Endothelial cell of umbilical vein (primary cell): ENCODE data around the gene CHMP1B. TPM values are rescaled to one million over a fixed set of nuclear protein-coding genes. Genes with fewer than 3 reads are reported as not detected.

Experiments used
- BruUV-seq: library from RNA; stranded (reverse); fragments of 400-500 nt; replicated peaks from 2 replicates; lab custom pipeline; 2021; lab: Mats Ljungman, UMichigan
- CTCF ChIA-PET: fragments of 300-600, 350-600 bp; sonication (Branson Sonifier 250); formaldehyde crosslinking; loops from one replicate; lab custom pipeline; 2021; ENCODE audit warnings: antibody characterized with exemption, inconsistent platforms; lab: Charles Lee
- POLR2A ChIA-PET: fragments of 300-600, 350-600 bp; sonication (Branson Sonifier 250); formaldehyde crosslinking; loops from one replicate; lab custom pipeline; 2021; ENCODE audit warnings: antibody characterized with exemption, inconsistent platforms; lab: Charles Lee
- DNase-seq: peaks from one replicate; pipeline ENCODE4 v3.0.0-alpha.2; 2011; ENCODE audit warnings: low read depth, low spot score
- FAIRE-seq: peaks from 2 replicates; lab custom pipeline; 2011; peaks lifted over from hg19 to GRCh38; lab: Jason Lieb, UNC
- H2AFZ ChIP-seq: 2 replicates; pipeline ENCODE4 v1.6.0; 2012; ENCODE audit warnings: low read depth, low read length, control low read depth, inconsistent platforms
- H3K27ac ChIP-seq: 2 replicates; pipeline ENCODE4 v1.5.1; 2011; ENCODE audit warnings: low read depth, mild to moderate bottlenecking, control low read depth, low read length, moderate library complexity; ENCODE audit not compliant: insufficient read depth
- H3K27me3 ChIP-seq, 2 experiments: 2 replicates each; pipeline versions ENCODE4 v1.6.0 to v1.6.1; 2011; ENCODE audit warnings: low read length in 2 of 2, mixed read lengths in 1 of 2; ENCODE audit not compliant: control insufficient read depth in 2 of 2, insufficient read depth in 2 of 2
- H3K36me3 ChIP-seq, 2 experiments: 2 replicates in 1 of 2; 3 replicates in 1 of 2; pipeline ENCODE4 v1.5.1; 2011; ENCODE audit warnings: low read length in 2 of 2, mild to moderate bottlenecking in 1 of 2, moderate library complexity in 1 of 2; ENCODE audit not compliant: control insufficient read depth in 2 of 2, insufficient read depth in 2 of 2; ENCODE audit errors: extremely low read depth in 1 of 2
- H3K4me1 ChIP-seq: 3 replicates; pipeline ENCODE4 v1.5.1; 2011; ENCODE audit warnings: mild to moderate bottlenecking, low read length; ENCODE audit not compliant: control insufficient read depth, insufficient read depth; ENCODE audit errors: extremely low read depth
- H3K4me2 ChIP-seq: 2 replicates; pipeline ENCODE4 v1.6.1; 2011; ENCODE audit warnings: low read length, control low read depth, mixed read lengths; ENCODE audit not compliant: insufficient read depth
- H3K4me3 ChIP-seq, 3 experiments: fragments of 200-600 bp in 1 of 3; sonication (generic), shearing (Covaris generic) in 1 of 3; replicated peaks in 1 of 3; 2 replicates each; pipeline ENCODE4 v1.5.1; 2011 to 2016; ENCODE audit warnings: control low read depth in 3 of 3, low read length in 3 of 3, mild to moderate bottlenecking in 2 of 3, inconsistent platforms in 1 of 3, low read depth in 1 of 3, moderate library complexity in 1 of 3; ENCODE audit not compliant: insufficient read depth in 1 of 3
- H3K79me2 ChIP-seq: 2 replicates; pipeline ENCODE4 v1.6.0; 2012; ENCODE audit warnings: low read length, inconsistent platforms; ENCODE audit not compliant: control insufficient read depth, insufficient read depth
- H3K9ac ChIP-seq: replicated peaks from 2 replicates; pipeline ENCODE3; 2011; ENCODE audit warnings: low read length, control low read depth; ENCODE audit not compliant: insufficient read depth; ENCODE audit errors: extremely low read depth
- H3K9me1 ChIP-seq: replicated peaks from 3 replicates; pipeline ENCODE4 v1.6.0; 2011; ENCODE audit warnings: mild to moderate bottlenecking, low read length; ENCODE audit not compliant: control insufficient read depth, insufficient read depth; ENCODE audit errors: extremely low read depth
- H3K9me3 ChIP-seq: replicated peaks from 2 replicates; pipeline ENCODE4 v1.5.1; 2012; ENCODE audit warnings: low read length, inconsistent platforms; ENCODE audit not compliant: control insufficient read depth, insufficient read depth
- H4K20me1 ChIP-seq: replicated peaks from 2 replicates; pipeline ENCODE3; 2011; ENCODE audit warnings: mild to moderate bottlenecking, low read length; ENCODE audit not compliant: control insufficient read depth, insufficient read depth; ENCODE audit errors: extremely low read depth
- CTCF ChIP-seq, 2 donors: IDR thresholded peaks; 1 replicate in 1 of 2; 2 replicates in 1 of 2; pipeline ENCODE4 v1.5.1; 2011; ENCODE audit warnings: low read length in 2 of 2, mild to moderate bottlenecking in 2 of 2, moderate library complexity in 2 of 2, control low read depth in 1 of 2, inconsistent platforms in 1 of 2, low read depth in 1 of 2; ENCODE audit not compliant: insufficient read depth in 1 of 2; ENCODE audit errors: extremely low read depth in 1 of 2
- EZH2 ChIP-seq: IDR thresholded peaks from 2 replicates; pipeline ENCODE4 v1.6.1; 2012; ENCODE audit warnings: borderline replicate concordance, low read depth, mild to moderate bottlenecking, moderate library complexity, low read length, inconsistent platforms; ENCODE audit not compliant: severe bottlenecking
- FOS ChIP-seq: IDR thresholded peaks from 2 replicates; pipeline ENCODE4 v1.6.1; 2011; ENCODE audit warnings: mild to moderate bottlenecking, low read length, moderate library complexity, borderline replicate concordance; ENCODE audit not compliant: insufficient read depth
- GATA2 ChIP-seq: IDR thresholded peaks from 2 replicates; pipeline ENCODE4 v1.7.0; 2011; ENCODE audit warnings: low read depth, mild to moderate bottlenecking, moderate library complexity, mixed read lengths, low read length; ENCODE audit not compliant: insufficient read length, insufficient read depth
- JUN ChIP-seq: IDR thresholded peaks from 2 replicates; pipeline ENCODE4 v1.6.1; 2011; ENCODE audit warnings: borderline replicate concordance, low read depth; ENCODE audit not compliant: insufficient read length, insufficient read depth
- MAX ChIP-seq: IDR thresholded peaks from 2 replicates; pipeline ENCODE4 v1.6.1; 2011; ENCODE audit not compliant: insufficient read depth, insufficient read length
- MYC ChIP-seq: IDR thresholded peaks from one replicate; pipeline ENCODE4 v1.6.1; 2011; ENCODE audit warnings: mild to moderate bottlenecking, low read depth, low read length
- POLR2A ChIP-seq: IDR thresholded peaks from 2 replicates; pipeline ENCODE4 v1.6.1; 2012; ENCODE audit warnings: low read depth, mild to moderate bottlenecking, control low read depth, low read length
- POLR2AphosphoS5 ChIP-seq: IDR thresholded peaks from 2 replicates; pipeline ENCODE4 v1.6.1; 2012; ENCODE audit warnings: low read depth, mild to moderate bottlenecking, control low read depth, low read length, moderate library complexity; ENCODE audit not compliant: insufficient read depth
- dilution Hi-C: fragments of 300-500 bp; cut with MboI; formaldehyde crosslinking; loops from one replicate; pipeline ENCODE4 v1.15.0; 2019; ENCODE audit warnings: low sequenced_read_pairs; ENCODE audit not compliant: extremely low pct_ligation_motif_present
- intact Hi-C: fragments of 100-400 bp; cut with micrococcal nuclease; formaldehyde crosslinking; loops from one replicate; pipeline ENCODE4 v1.10.0; 2022
- polyA plus RNA-seq, 4 experiments: library from polyadenylated mRNA; depleted of rRNA in 3 of 4; stranded (reverse) in 3 of 4; unstranded in 1 of 4; fragments of >200 nt; gene quantifications; 2 replicates each; pipeline versions ENCODE4 v1.2.1 to v1.2.3, GENCODE V29; 2011 to 2012; ENCODE audit warnings: missing spikeins in 1 of 4
- total RNA-seq: library from RNA; stranded (reverse); gene quantifications from 2 replicates; pipeline ENCODE4 v1.2.3, GENCODE V29; 2021

CHMP1B gene
- total and polyA plus RNA-seq, 2 donors (not counting 3 experiments of a cell fraction or from before 2014, with no cell fraction given) = 24.0 to 27.0 TPM

GRCh38 chr18:11821643-11822237, 29.5 kb upstream of the CHMP1B start:
- Histone ChIP-seq H3K4me2 (no peak overlapping the region), H2AFZ (no peak overlapping the region), H3K9me1 (no peaks in the 10 kb centered on the region), H3K36me3 (no peaks in the 10 kb centered on the region), H3K79me2 (no peaks in the 10 kb centered on the region), H3K27ac (no peak overlapping the region), H4K20me1 (no peaks in the 10 kb centered on the region), H3K4me1 (no peaks in the 10 kb centered on the region), H3K9me3 (no peaks in the 10 kb centered on the region), H3K9ac (no peak overlapping the region), H3K4me3 (no peak overlapping the region), H3K27me3 (no peaks in the 10 kb centered on the region)
- POLR2A ChIA-PET = interaction anchor here (0.6 kb wide), 1 partner anchor 94 kb away, joined by 3 read pairs; no protein-coding TSS in a partner anchor
- BruUV-seq = no TSS peak
- dilution Hi-C loops = no loop called here
- TF ChIP-seq MYC = no peak
- no peak for TF ChIP-seq GATA2
- TF ChIP-seq EZH2 = no peak
- no peak for TF ChIP-seq POLR2A
- TF ChIP-seq JUN = no peak
- TF ChIP-seq CTCF (IDR thresholded peaks at IDR 0.05; ENCODE audit: extremely low read depth in 1 of 2, insufficient read depth in 1 of 2, low read depth in 1 of 2, low read length in 2 of 2) = no peak
- TF ChIP-seq FOS = no peak
- TF ChIP-seq POLR2AphosphoS5 = no peak
- TF ChIP-seq MAX = no peak
- intact Hi-C loops = no loop called here
- DNase-seq (no peak), FAIRE-seq (no peak)
- CTCF ChIA-PET = no interaction called here
